Measurements from ENCODE around the gene EMC9.

EMC9 gene

DNA sequence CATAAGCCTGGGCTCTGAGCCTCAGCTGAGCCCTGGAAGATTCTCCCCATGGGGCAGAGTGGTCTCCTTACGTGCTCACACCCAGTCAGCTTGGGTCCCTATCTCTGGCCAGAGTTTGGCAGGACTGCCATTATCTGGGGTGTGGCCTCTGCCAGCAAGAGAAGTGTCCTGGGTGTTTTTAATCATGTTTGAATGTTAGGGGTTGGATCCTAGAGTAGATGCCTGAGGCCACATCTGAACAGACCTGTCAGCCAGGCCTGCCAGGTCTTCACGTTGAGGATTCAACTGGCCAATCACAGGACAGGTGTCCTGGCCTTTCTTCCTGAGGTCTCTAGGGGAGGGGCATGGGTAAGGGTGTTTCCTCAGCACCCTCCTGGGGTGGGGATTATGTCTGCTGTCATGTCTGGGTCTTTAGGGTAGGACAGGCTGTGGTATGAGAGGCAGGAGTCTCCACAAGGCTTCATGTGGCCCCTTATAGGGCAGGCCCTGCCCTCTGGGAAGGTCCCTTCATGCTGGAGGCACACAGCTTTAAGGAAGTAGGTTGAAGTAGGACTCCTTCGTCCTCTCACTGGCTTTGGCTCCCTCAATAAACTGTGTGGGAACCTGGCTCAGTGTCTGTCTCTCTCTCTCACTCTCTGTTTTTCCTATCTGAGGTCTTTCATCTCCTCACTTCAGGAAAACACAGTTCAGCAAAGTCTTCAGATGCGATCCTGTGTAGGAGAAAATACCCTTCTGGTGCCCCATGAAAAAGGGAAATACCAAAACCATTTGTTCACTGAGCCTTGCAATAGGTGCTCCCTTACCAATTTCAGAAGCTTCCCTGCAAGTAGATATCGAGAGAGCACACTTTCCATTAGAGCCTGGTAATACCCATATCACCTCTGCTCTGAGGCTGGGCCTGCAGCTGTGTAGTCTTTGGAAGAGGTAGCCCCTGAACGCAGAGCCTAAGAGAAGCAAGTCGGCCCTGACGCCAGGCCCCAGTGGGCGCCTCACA, 17.7 kb downstream of the EMC9 start:
- no peak overlapping the region for H3K27ac ChIP-seq (ENCODE audit: low read depth, low read length)
- no peaks in the 10 kb centered on the region for H4K20me1 ChIP-seq (ENCODE audit: control insufficient read depth, insufficient read depth, low read depth, low read length)
- no peak overlapping the region for H3K4me3 ChIP-seq (ENCODE audit: low read length)
- H3K9me2 ChIP-seq (replicated peaks; ENCODE audit: control insufficient read depth, low read length), result no peaks in the 10 kb centered on the region
- H3K36me3 ChIP-seq (ENCODE audit: control insufficient read depth, low read length), result peaks cover 40% of the 10 kb centered on the region
- H3K4me1 ChIP-seq (ENCODE audit: control insufficient read depth, low read length), result peaks cover 15% of the 10 kb centered on the region
- H3K4me2 ChIP-seq (ENCODE audit: low read length), result no peak overlapping the region
- TF ChIP-seq EZH2phosphoT487 (IDR thresholded peaks at IDR 0.05; ENCODE audit: borderline replicate concordance, low read length), result no peak
- TF ChIP-seq, protein P1, sequence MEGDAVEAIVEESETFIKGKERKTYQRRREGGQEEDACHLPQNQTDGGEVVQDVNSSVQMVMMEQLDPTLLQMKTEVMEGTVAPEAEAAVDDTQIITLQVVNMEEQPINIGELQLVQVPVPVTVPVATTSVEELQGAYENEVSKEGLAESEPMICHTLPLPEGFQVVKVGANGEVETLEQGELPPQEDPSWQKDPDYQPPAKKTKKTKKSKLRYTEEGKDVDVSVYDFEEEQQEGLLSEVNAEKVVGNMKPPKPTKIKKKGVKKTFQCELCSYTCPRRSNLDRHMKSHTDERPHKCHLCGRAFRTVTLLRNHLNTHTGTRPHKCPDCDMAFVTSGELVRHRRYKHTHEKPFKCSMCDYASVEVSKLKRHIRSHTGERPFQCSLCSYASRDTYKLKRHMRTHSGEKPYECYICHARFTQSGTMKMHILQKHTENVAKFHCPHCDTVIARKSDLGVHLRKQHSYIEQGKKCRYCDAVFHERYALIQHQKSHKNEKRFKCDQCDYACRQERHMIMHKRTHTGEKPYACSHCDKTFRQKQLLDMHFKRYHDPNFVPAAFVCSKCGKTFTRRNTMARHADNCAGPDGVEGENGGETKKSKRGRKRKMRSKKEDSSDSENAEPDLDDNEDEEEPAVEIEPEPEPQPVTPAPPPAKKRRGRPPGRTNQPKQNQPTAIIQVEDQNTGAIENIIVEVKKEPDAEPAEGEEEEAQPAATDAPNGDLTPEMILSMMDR (IDR thresholded peaks at IDR 0.05; ENCODE audit: low read depth, low read length, poor library complexity, severe bottlenecking), result no peak
- peaks cover 14% of the 10 kb centered on the region for H3F3A ChIP-seq (ENCODE audit: control insufficient read depth, insufficient read depth)
- no peaks in the 10 kb centered on the region for H3K9me3 ChIP-seq (ENCODE audit: control insufficient read depth, insufficient read depth, low read length)
- H3K79me2 ChIP-seq (ENCODE audit: control insufficient read depth, low read length), result no peaks in the 10 kb centered on the region
- no peaks in the 10 kb centered on the region for H3K27me3 ChIP-seq (ENCODE audit: control insufficient read depth, low read length)

DNA sequence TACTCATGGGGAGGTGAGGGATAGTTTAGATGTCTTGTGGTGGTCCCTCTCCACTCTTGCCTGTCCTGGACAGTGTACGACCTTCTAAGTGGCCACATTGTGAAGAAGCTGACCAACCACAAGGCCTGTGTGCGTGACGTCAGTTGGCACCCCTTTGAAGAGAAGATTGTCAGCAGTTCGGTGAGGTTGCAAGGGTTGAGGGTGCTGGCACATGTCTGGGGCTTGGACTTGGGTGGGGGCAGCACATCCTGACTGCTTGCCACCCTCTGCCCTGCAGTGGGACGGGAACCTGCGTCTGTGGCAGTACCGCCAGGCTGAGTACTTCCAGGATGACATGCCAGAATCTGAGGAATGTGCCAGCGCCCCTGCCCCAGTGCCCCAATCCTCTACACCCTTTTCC, 18.5 kb downstream of the EMC9 start:
- Histone ChIP-seq H3K27ac (ENCODE audit: low read depth, low read length) (no peak overlapping the region), H3K36me3 (ENCODE audit: control insufficient read depth, low read length) (peaks cover 48% of the 10 kb centered on the region), H3K4me3 (ENCODE audit: low read length) (no peak overlapping the region), H4K20me1 (ENCODE audit: control insufficient read depth, insufficient read depth, low read depth, low read length) (no peaks in the 10 kb centered on the region), H3F3A (ENCODE audit: control insufficient read depth, insufficient read depth) (peaks cover 11% of the 10 kb centered on the region), H3K79me2 (ENCODE audit: control insufficient read depth, low read length) (no peaks in the 10 kb centered on the region), H3K9me2 (replicated peaks; ENCODE audit: control insufficient read depth, low read length) (no peaks in the 10 kb centered on the region), H3K4me2 (ENCODE audit: low read length) (no peak overlapping the region), H3K9me3 (ENCODE audit: control insufficient read depth, insufficient read depth, low read length) (no peaks in the 10 kb centered on the region), H3K27me3 (ENCODE audit: control insufficient read depth, low read length) (no peaks in the 10 kb centered on the region), H3K4me1 (ENCODE audit: control insufficient read depth, low read length) (peaks cover 11% of the 10 kb centered on the region)
- TF ChIP-seq EZH2phosphoT487 (IDR thresholded peaks at IDR 0.05; ENCODE audit: borderline replicate concordance, low read length), result no peak
- TF ChIP-seq, protein P1 (IDR thresholded peaks at IDR 0.05; ENCODE audit: low read depth, low read length, poor library complexity, severe bottlenecking), result no peak

DNA sequence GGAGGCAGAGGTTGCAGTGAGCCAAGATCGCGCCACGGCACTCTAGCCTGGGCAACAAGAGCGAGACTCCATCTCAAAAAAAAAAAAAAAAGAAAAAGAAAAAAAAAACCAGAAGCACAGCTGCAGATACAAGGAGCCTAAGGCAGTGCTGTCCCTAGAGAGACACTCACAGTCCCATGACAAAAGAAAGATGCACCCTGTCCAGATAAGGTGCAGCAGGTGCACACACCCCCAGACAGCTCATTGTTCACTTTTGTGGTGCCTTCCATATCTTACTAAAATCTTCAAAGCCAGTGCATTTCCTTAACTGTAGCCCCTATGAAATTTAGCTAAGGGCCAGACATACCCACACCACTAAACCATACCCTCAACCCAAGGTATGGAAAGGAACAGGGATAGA, 19.0 kb downstream of the EMC9 start:
- Histone ChIP-seq H3K4me3 (ENCODE audit: low read length) (no peak overlapping the region), H3F3A (ENCODE audit: control insufficient read depth, insufficient read depth) (peaks cover 9% of the 10 kb centered on the region), H3K9me2 (replicated peaks; ENCODE audit: control insufficient read depth, low read length) (no peaks in the 10 kb centered on the region), H3K27me3 (ENCODE audit: control insufficient read depth, low read length) (no peaks in the 10 kb centered on the region), H3K36me3 (ENCODE audit: control insufficient read depth, low read length) (peaks cover 53% of the 10 kb centered on the region), H3K4me2 (ENCODE audit: low read length) (no peak overlapping the region), H3K9me3 (ENCODE audit: control insufficient read depth, insufficient read depth, low read length) (no peaks in the 10 kb centered on the region), H3K79me2 (ENCODE audit: control insufficient read depth, low read length) (no peaks in the 10 kb centered on the region), H3K4me1 (ENCODE audit: control insufficient read depth, low read length) (peaks cover 6% of the 10 kb centered on the region), H4K20me1 (ENCODE audit: control insufficient read depth, insufficient read depth, low read depth, low read length) (no peaks in the 10 kb centered on the region), H3K27ac (ENCODE audit: low read depth, low read length) (no peak overlapping the region)
- no peak for TF ChIP-seq EZH2phosphoT487 (IDR thresholded peaks at IDR 0.05; ENCODE audit: borderline replicate concordance, low read length)
- TF ChIP-seq, protein P1 (IDR thresholded peaks at IDR 0.05; ENCODE audit: low read depth, low read length, poor library complexity, severe bottlenecking), result no peak

Data from DOHH2 (cell line).